Measurements from ENCODE around the gene TTC31.

Gene TTC31

DNA sequence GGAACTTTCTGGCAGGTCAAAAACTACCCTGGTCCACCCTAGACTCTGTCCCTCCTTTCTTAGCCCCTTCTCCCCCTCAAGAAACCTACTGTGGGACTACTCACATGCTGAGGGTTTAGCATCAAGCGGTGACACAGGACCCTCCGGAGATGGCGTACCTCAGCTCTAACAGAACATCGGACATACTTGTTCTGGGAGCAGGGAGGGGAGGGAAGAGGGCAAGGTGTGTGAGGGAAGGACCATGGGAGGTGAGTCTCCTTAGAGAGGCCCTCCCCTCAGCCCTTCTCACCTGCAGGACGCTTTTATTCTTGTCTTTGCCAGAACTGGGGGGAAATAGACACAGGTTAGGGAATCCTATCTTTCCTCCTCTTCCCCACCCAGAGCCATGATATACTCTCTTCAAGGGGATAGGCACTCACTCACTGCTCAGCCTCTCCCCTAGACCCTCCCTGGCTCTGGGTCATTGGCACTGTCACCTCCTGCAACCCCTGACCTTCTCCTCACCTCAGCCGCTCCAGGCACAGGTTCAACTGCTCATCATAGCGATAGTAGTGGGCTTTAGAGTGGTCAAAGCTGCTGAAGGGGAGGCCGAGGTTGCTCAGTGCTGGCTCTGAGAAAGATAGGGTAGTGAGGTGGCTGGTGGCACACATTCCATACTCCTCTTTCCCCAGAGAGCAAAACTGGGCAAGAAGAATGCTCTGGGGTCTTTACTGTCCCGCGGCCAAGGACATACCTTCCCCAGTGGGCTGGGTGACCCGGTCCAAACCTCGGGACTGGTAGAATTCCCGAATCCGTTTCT, 22.8 kb downstream of the TTC31 start:
- no peak for DNase-seq

GRCh38 chr2:74507145-74507925, 24.5 kb downstream of the TTC31 start, which contains the start of gene PCGF1:
Gene PCGF1 (minus strand): TSS chr2:74507695. CDS start chr2:74507668, 27 bp downstream.
- peak; percentile 97 for DNase-seq

DNA sequence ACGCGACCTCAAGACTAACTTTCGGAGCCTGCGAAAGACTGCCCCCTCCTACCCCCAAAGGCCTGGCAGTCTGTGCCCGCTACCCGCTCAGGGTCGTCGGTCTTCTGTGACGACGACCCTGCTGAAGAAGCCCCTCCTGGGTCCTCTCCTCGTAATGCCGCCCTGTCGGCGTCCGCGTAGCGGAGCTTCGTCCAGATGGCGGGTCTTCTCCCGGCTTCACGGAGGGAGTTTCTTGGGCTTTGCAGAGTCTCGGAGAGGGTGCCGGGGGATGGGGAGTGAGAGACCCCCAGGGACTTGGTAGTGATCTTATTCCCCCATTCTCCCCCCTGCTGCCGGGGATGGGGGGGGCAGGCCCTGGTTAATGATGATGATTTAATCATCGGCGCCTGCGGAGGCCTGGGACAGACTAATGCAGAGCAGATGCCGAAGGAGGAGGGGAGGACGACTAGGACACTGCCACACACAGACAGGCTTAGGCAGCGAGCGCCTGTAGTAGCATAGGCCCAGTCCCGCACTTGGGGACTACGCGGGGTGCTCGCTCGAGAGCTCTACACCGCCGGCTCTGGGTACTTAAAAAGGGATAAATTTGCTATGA, 25.1 kb downstream of the TTC31 start:
- peak; percentile 17 for DNase-seq

- DNase-seq, result no peak
Measured at GRCh38 chr2:74510272-74510671, 27.4 kb downstream of the TTC31 start.

DNA sequence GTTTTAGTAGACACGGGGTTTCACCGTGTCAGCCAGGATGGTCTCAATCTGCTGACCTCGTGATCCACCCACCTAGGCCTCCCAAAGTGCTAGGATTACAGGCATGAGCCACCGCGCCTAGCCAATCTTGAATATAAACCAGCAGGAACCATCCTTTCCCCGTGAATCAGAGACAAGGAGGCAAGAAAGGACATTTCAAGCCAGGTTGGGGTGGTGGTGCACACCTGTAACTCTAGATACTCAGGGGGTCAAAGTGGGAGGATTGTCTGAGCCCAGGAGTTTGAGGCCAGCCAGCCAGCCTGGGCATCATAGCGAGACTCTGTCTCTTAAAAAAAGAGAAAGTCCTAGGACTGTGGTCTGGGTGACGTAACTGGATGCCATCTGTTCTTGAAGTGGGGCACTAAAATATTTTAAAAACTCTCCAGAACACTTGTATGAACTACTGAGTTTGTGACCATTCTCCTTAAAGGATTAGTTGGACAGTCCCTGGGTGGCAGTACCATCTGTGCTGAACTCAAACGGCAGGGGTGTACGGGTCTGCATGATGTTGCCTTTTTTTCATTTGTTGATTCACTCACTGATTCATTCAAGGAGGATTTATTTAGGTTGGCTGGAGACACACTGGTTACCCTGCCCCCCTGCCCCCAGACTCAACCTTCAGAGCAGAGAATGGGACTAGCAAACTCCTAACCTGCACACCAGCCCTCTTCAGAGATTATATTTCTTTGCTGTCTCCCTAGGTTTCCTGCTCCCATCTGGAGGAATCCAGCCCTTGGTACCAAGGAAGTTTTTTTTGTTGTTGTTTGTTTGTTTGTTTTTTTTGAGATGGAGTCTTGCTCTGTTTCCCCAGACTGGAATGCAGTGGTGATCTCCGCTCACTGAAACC, 28.5 kb downstream of the TTC31 start:
- no peak for DNase-seq

GRCh38 chr2:74512744-74513604, 30.1 kb downstream of the TTC31 start:
- DNase-seq, result no peak

- no peak for DNase-seq
Measured at GRCh38 chr2:74513605-74514367, 30.9 kb downstream of the TTC31 start.

GRCh38 chr2:74514368-74515270, 31.7 kb downstream of the TTC31 start, which contains the start of gene TLX2:
Gene TLX2 (plus strand): TSS chr2:74514450. CDS start chr2:74514807, 357 bp downstream.
- DNase-seq, result no peak

DNA sequence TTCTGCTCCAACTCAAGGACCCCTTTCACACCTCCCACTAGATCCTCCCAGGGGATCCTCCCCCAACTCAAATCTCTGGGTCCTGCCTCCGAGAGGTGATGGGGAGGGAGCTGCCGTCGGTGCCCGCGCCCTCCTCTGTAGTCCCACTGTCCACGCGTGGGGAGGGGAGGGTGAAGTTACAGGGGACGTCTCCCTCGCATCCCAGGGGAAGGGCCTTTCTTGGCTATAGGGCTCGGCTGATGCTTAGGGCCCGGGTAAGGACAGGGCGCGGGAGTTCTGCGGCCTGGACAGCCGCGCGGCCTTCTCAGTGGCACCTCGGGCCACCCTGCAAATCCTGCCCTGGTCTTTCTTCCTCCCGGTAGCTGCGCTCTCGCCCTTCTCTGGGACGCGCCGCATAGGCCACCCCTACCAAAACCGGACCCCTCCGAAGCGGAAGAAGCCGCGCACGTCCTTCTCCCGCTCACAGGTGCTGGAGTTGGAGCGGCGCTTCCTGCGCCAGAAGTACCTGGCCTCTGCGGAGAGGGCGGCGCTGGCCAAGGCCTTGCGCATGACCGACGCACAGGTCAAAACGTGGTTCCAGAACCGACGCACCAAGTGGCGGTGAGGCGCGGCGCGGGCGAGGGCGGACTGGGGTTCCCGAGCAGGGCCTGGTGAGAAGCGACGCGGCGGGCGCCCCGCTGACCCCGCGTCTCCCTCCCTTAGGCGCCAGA, 32.5 kb downstream of the TTC31 start:
- DNase-seq, result no peak

DNA sequence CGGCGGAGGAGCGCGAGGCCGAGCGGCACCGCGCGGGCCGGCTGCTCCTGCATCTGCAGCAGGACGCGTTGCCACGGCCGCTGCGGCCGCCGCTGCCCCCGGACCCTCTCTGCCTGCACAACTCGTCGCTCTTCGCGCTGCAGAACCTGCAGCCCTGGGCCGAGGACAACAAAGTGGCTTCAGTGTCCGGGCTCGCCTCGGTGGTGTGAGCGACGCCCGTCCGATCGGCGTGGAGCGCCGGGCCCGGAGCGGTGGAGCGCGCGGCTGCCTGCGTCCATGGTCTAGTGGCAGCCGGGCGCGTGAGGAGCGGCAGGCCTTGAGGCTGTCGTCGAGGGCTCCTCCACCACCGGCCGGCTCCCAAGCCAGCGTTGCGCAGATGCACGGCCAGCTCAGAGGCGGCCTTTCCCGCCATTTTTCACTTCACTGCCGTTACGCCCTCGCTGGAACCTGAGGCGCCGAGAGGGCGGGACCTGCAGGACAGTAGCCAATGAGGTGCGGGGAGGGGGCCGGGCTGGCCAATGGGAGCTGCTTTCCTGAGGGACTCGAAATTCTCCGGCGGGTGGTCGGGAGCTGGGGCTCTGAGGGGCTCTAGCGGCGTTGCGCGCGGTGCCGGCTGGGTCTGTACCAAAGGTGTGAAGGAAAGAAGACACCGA, 33.2 kb downstream of the TTC31 start:
- peak; percentile 60 for DNase-seq

- DNase-seq, result no peak
Measured at GRCh38 chr2:74516650-74517049, 33.8 kb downstream of the TTC31 start.

- DNase-seq, result no peak
Measured at GRCh38 chr2:74522516-74522915, 39.6 kb downstream of the TTC31 start.

DNA sequence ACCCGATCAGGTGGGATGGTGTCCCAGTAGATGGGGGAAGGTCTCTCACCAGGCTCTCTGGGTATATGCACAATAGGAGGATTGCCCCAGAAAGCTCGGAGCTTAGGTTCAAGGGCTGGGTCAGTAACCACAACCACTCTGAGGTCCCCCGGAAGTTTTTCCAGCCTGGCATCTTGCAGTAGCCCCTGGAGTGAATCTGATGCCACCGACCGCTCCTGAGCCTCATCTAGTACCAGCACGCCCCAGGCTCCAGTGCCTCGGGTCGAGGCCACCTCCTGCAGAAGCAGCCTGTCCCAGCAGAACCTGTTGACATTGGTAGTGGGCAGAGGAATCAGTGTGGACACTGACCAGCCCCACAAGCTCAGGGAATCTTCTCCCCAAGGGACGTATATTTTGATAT, 41.1 kb downstream of the TTC31 start:
- DNase-seq, result no peak

DNA sequence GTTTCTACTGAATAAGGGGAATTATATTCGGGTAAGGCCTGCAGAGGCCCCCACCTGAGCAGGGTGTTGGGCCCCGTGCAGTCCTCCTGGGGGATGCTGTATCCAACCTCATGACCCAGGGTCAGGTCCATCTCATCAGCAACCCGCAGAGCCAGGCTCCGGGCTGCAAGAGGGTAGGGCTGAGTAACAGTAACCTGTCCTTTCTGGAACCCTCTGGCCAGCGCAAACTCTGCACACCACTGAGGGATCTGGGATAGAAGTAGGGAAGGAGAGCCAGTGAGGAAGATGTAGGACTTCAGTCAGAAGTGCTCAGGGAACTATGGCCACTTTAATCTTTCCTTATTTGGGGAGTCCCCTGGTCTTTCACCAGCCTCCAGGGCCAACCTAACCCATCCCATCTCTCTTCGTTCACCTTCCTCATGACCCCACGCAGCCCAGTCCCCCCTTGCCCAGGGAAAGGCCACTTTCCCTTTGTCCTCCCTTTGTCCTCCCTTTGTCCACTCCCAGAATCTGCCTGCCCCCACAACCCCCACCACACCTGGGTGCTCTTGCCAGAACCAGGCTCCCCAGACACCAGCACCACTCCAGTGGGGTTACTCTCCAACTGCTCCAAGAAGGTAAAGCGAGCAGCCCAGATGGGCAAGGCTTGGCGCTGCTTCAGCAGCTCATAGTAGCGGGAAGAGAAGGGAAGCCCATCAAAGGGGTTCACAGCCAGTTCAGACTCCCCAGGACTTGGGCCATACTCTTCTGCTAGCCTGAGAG, 42.3 kb downstream of the TTC31 start:
- DNase-seq, result no peak

- no peak for DNase-seq
Measured at GRCh38 chr2:74525717-74526648, 43.1 kb downstream of the TTC31 start, which contains the start of gene DQX1. Gene DQX1 (minus strand): TSS chr2:74526231. CDS start chr2:74525729, 502 bp downstream.

DNA sequence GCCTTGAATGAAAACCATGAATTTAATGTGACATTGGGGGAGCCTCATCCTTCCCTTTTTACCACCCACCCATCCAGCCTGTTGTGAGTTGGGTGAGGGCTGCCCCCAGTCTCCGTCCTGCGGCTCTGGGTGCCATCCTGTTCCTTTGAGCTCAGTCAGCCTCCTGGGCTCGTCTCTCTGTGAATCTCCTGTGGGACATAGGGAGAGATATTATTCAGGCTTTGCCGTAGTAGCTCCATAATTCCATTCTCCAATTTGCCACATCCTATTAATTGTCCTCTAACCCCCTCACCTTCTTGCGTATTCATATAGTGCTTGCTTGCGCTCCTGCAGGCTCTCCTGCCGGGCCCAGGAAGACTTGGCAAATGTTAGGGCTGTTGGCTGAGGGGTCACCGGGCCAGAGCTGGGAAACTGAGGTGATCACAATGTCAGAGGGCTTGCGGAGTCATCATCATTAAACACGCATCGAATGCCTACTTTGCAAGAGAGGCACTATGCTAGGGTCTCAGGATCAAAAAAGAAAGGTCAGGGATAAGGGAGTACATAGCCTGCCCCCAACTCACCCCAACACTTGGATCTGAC, 43.9 kb downstream of the TTC31 start:
- no peak for DNase-seq

All from activated CD4-positive, alpha-beta T cell treated with anti-CD3 and anti-CD28 coated beads for 1 hour (primary cell).